Activated CD8-positive, alpha-beta memory T cell treated with anti-CD3 and anti-CD28 coated beads, Interleukin-2, amount 50 U/mL, for 24 hours (primary cell): ENCODE data around the gene HEG1.

ENCODE experiments used
- DNase-seq: peaks from one replicate; pipeline ENCODE4 v3.0.0-alpha.2; 2020; ENCODE audit errors: extremely low read depth

Gene HEG1

DNA sequence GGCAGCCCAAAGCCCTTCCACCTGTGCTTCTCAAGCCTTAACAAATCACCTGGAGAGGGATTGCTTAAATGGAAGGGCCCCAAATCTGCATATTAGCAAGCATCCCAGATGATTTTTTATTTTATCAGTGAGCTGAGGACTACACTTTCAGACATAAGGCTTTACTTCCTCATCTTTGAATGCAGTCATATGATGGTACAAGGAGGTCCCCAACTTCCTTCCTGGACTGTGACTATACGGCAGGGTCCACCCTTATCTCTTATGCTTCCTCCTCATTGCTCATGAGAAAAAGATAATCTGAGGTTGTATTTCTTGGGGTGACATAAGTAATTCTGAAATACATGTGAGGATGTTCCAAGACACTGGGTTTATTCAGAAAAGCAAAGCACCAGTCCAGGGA lies 13.7 kb upstream of the HEG1 start:
- DNase-seq, result no peak

DNA sequence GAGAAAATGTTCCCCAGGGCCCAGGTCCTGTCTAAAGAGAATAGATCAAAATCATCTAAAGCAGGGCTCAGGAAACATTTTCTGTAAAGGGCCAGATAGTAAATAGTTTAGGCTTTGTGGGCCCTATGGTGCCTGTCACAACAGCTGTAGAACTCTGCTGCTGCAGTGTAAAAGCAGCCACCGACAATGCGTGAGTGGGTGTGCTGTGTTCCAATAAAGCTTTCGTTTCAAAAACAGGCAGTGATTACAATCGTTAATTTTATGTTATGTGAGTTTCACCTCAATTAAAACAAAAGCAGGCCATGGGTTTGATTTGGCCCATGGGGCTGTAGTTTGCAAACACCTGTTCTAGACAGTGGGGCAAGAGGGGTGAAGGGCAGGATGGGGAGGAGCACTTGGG lies 12.5 kb upstream of the HEG1 start:
- no peak for DNase-seq

- no peak for DNase-seq
Observed at GRCh38 chr3:125067225-125067624, 11.4 kb upstream of the HEG1 start.

- no peak for DNase-seq
Observed at GRCh38 chr3:125062904-125063618, 7.3 kb upstream of the HEG1 start.

DNA sequence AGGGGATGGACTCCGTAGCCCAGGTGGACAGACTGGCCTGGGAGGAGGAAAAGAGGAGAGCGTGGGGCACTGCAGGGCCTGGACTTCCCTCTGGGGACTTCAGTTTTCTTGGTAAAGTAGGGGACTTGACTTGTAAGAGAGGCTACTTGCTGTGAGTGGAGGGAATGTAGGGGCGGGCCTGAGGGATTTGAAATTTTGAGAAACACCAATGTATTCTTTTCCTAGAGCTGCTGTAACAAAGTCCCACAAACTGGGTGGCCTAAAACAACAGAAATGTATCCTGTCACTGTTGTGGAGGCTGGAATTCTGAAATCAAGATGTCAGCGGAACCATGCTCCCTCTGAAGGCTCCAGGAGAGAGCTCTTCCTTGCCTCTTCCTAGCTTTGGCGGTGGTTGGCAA lies 5.8 kb upstream of the HEG1 start:
- DNase-seq, result no peak

DNA sequence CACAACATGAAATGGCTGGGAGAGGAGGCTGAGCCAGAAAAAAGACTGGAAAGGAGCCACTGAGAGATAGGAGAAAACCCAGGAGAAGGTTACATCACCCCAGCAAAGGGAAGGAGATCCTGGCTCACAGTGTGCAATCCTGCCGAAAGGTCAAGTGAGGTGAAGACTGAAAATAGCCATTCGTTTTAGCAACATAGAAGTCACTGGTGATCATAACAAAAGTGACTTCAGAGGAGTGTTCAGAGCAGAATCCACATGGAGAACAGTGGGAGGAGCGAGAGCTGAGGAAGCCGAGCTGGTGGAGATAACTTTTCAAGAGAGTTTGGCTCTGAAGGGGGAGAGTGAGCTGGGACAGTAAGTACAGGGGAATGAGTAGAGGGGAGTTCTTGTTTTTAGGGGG lies 5.4 kb upstream of the HEG1 start:
- no peak for DNase-seq

DNA sequence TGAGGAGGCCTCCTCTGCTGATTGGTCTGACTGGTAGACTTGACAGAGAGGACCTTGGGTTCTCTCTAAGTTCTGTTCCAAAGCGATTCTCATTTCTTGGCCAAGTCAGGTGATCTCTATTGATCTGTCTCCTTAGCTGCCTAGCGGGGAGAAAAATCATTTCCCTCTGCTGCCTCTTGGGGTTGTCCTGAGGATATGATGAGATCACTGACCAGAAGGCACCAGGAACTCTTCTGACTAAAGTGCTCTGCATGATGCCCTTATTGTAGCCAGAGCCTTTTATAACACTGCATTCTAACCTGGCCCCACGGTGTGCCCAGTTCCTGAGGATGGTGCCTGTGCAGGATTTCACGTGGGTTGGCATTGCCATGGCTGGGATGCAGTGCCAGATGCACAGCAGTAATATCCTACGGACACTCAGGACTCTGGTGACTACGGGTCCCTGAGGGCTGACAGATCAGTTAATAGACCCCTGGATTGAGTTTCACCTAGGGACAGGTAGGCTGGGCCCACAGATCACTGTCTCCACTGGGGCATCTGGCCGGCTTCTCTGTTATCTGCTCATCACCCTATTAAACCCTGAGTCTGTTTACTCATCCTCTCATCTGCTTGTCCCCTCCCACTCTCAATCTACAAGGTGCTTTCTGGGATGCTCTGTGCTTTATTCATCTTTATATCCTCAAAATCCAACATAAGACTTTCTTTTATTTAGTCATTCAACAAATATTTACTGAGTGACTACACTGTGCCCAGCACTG lies 3.9 kb upstream of the HEG1 start:
- no peak for DNase-seq

- DNase-seq, result no peak
Observed at GRCh38 chr3:125058959-125059358, 3.2 kb upstream of the HEG1 start.

DNA sequence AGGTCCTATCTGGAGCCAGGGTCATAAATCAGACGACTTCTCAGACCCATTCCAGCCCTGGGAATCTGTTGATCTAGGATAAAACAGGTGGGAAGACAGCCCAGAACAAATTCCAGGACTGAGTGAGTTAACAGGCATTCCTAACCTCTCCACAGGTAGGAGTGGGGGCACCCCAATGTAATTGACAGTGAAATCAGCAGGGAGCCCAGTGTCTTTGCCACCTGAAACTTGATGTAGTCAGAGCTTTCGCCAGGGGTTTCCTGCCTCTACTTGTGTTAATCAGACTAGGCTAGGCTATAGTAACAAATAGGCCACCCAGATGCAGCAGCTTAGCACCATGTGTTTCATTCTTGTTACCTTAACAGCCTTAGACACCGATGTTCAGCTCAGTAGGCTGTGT lies 2.7 kb upstream of the HEG1 start:
- no peak for DNase-seq

GRCh38 chr3:125057186-125057850 lies 1.5 kb upstream of the HEG1 start:
- DNase-seq, result no peak

DNA sequence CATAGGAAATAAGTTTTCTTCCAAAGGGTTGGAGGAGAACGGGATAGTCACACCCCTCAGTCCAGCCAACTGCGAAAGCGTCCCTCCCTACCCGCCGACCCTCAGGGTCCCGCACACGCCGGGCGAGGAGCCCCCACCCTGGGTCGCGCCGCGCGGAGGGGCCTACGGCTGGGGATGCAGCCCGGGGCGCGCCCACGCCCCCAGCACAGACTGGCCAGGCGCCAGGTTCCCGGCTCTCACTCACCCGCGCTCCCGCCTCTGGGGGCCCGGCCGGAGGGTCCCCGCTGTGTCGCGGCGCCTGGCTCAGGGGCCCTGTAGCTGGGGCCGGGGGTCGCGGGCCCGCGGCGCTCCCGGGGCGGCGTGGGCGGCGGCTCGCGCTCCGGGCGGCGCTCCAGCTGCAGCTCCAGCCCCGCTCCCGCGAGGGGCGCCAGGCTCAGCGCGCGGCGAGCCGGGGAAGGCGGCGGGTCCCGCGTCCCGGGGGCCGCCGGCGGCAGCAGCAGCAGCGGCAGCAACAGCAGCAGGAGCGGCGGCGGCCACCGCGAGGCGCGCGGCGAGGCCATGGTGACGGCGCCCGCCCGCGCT lies 375 bp downstream of the HEG1 start:
- no peak for DNase-seq

DNA sequence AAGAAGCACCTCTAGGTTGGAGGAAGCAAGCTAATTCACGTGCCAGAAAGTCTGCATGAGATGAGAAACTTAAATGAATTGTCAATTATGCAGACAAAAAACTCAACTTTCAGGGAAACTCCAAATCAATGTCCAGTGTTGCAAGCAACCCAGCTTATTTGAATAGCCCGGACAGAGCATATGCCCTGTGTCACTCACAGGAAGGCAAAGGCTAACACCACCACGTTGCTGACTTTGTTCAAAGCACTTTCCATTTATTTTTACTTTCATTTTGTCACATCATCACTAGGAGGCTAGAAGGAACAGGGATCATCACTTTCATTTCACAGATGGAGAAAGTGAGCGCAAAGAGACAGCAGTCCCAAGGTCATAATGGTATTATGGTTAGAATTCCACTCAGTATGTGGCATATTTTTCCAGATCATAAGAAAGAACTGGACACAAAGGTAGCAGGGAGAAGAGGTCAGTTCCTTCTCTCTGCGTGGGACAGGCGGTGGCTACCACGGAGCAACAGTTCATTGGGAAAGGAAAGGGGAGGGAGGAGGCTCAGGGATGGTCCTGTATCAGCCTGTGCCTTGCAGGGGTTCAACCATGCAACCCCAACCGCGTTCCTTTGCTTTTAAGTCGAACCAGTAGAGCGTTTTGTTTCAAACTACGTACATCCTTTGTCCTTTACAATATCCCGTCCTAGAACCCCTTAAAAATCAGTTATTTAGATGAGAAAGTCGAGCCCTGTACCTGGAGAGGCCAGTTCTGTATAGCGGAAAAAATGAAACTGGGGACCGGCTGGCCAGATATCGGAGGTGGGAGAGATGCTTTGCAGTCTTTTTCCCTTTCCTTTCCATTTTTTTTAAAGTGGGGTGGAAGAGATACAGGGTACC lies 1.1 kb downstream of the HEG1 start:
- DNase-seq, result no peak

GRCh38 chr3:125054062-125054448 lies 1.7 kb downstream of the HEG1 start:
- DNase-seq, result no peak

GRCh38 chr3:125053304-125053699 lies 2.5 kb downstream of the HEG1 start:
- no peak for DNase-seq

GRCh38 chr3:125052624-125053303 lies 3.0 kb downstream of the HEG1 start:
- no peak for DNase-seq

DNA sequence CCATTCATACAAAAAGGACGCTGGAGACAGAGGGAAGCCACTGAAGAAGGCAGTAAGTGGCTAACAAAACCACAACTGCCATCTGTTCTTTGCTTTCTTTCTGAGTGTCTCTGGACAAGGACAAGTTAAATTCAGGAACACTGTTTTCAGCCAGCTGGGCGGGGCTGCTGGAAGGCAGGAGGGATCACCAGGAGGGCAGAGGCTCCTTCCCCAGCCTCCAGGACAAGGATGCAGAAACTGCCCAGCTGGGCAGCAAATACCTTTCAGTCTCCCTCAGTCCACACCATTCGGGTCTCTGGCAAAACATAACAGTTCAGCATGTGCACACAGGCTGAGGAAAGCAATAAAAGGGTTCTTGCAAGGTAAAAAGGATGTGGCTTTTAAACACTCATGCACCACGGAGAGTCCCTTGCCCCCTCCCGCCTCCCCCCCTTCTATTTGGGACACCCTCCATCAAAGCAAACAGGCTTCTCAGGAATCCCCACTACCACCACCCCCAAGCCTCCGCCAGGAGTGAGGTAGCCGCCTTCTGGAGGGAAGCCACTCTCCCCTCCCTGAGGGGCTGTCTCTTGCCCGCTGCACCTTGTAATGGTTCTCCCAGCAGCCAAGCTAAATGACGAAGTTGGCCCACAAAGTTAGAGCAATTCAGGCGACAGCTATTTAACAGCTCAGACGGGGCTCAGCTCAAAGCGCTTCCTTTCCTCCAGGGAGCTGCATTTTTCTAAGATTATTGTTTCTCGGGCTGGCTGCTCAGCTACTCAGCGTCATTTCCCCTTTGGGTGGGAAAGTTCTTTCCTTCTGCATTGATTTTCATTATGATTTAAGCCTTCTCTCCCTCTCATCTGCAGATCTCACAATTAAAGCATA lies 3.8 kb downstream of the HEG1 start:
- peak; percentile 20 for DNase-seq

- DNase-seq, result no peak
Observed at GRCh38 chr3:125051205-125051604, 4.6 kb downstream of the HEG1 start.

GRCh38 chr3:125050488-125051090 lies 5.2 kb downstream of the HEG1 start:
- DNase-seq, result no peak

DNA sequence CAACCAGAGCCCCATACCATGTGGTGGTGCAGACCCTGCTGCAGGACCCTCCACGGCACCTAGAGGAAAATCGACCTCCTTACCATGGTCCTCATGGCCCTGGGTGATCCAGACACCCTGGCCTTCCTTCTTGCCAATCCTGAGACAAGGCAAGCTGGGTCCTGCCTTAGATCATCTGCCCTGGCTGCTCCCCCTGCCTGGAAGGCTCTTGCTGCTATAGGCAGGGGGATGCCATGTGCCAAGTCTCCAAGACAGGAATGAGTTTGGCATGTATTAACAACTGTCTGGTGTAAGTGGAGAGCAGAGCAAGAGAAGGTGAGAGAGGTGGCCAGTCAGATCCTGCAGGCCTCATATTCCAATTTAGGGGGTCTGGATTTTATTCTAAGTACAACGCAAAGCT lies 7.5 kb downstream of the HEG1 start:
- no peak for DNase-seq

- DNase-seq, result no peak
Observed at GRCh38 chr3:125045965-125046364, 9.8 kb downstream of the HEG1 start.
